HEK293 (cell line): ENCODE results near the gene PHTF1.

ENCODE experiments used
- CTCF ChIA-PET: fragments of 350-600 bp; formaldehyde crosslinking; extraction: SDS; loops from one replicate; lab custom pipeline; 2021; ENCODE audit warnings: antibody characterized with exemption; lab: Yijun Ruan, JAX
- POLR2A ChIA-PET: fragments of 300-600 bp; formaldehyde crosslinking; extraction: SDS; loops from one replicate; lab custom pipeline; 2020; ENCODE audit warnings: antibody characterized with exemption, inconsistent platforms; lab: Yijun Ruan, JAX
- H3K27ac ChIP-seq: fragments of 200-500 bp; sonication (Bioruptor generic); 2 replicates; pipeline ENCODE4 v1.5.1; 2014; ENCODE audit warnings: low read depth, low read length, control low read depth, inconsistent platforms; ENCODE audit errors: extremely low read depth
- H3K36me3 ChIP-seq, 2 experiments: fragments of 200-500 bp in 1 of 2; sonication (Bioruptor generic) in 1 of 2; 1 replicate in 1 of 2; 2 replicates in 1 of 2; pipeline ENCODE4 v1.5.1; 2014 to 2017; ENCODE audit warnings: inconsistent platforms in 2 of 2, low read length in 2 of 2; ENCODE audit not compliant: control insufficient read depth in 2 of 2, insufficient read depth in 1 of 2
- H3K4me1 ChIP-seq: fragments of 200-500 bp; sonication (Bioruptor generic); 2 replicates; pipeline ENCODE4 v1.5.1; 2014; ENCODE audit warnings: mild to moderate bottlenecking, low read length, inconsistent platforms; ENCODE audit not compliant: control insufficient read depth, insufficient read depth
- H3K4me3 ChIP-seq: 2 replicates; pipeline ENCODE4 v1.5.1; 2011; ENCODE audit warnings: low read depth, mild to moderate bottlenecking, control low read depth, low read length, moderate library complexity
- H3K9me3 ChIP-seq: fragments of 200-500 bp; sonication (Bioruptor generic); 2 replicates; pipeline ENCODE4 v1.5.1; 2014; ENCODE audit warnings: low read depth, low read length, inconsistent platforms; ENCODE audit not compliant: control insufficient read depth, insufficient read depth
- GLI4 ChIP-seq: fragments of 450-650 bp; formaldehyde crosslinking; IDR thresholded peaks from 2 replicates; pipeline ENCODE4 v1.5.1; 2016; ENCODE audit warnings: missing biosample characterization, missing genetic modification characterization
- HOXA7 ChIP-seq: sonication (generic); formaldehyde crosslinking; IDR thresholded peaks from 2 replicates; pipeline ENCODE4 v1.8.1; 2022; ENCODE audit warnings: missing genetic modification reagents, borderline replicate concordance
- MZF1 ChIP-seq: fragments of 450-650 bp; formaldehyde crosslinking; IDR thresholded peaks from 2 replicates; pipeline ENCODE4 v1.5.1; 2017; ENCODE audit warnings: missing biosample characterization, missing genetic modification characterization, borderline replicate concordance
- SP3 ChIP-seq: fragments of 450-650 bp; formaldehyde crosslinking; IDR thresholded peaks from 2 replicates; pipeline ENCODE4 v1.5.1; 2016; ENCODE audit warnings: missing biosample characterization, missing genetic modification characterization
- ZNF146 ChIP-seq: fragments of 450-650 bp; formaldehyde crosslinking; IDR thresholded peaks from 2 replicates; pipeline ENCODE4 v1.5.1; 2016; ENCODE audit warnings: missing biosample characterization, missing genetic modification characterization
- ZNF561 ChIP-seq: fragments of 450-650 bp; IDR thresholded peaks from 2 replicates; pipeline ENCODE4 v1.5.1; 2018; ENCODE audit warnings: missing biosample characterization, missing genetic modification characterization, borderline replicate concordance
- ZNF600 ChIP-seq: fragments of 450-650 bp; formaldehyde crosslinking; IDR thresholded peaks from 2 replicates; pipeline ENCODE4 v1.5.1; 2016; ENCODE audit warnings: missing biosample characterization, missing genetic modification characterization
- ZNF621 ChIP-seq: fragments of 450-650 bp; formaldehyde crosslinking; IDR thresholded peaks from 2 replicates; pipeline ENCODE4 v1.5.1; 2017; ENCODE audit warnings: missing biosample characterization, missing genetic modification characterization
- TF ChIP-seq, protein P1 (sequence below): fragments of 450-650 bp; formaldehyde crosslinking; IDR thresholded peaks from 2 replicates; pipeline ENCODE4 v1.5.1; 2017; ENCODE audit warnings: missing biosample characterization, missing genetic modification characterization
- TF ChIP-seq, protein P2 (sequence below): fragments of 450-650 bp; formaldehyde crosslinking; IDR thresholded peaks from 2 replicates; pipeline ENCODE4 v1.5.1; 2017; ENCODE audit warnings: missing biosample characterization, missing genetic modification characterization
- TF ChIP-seq, protein P3 (sequence below): fragments of 450-650 bp; formaldehyde crosslinking; IDR thresholded peaks from 2 replicates; pipeline ENCODE4 v1.5.1; 2016; ENCODE audit warnings: missing biosample characterization, missing genetic modification characterization
- TF ChIP-seq, protein P4 (sequence below): fragments of 450-650 bp; formaldehyde crosslinking; IDR thresholded peaks from 2 replicates; pipeline ENCODE4 v1.5.1; 2016; ENCODE audit warnings: missing biosample characterization, missing genetic modification characterization

The PHTF1 gene

DNA sequence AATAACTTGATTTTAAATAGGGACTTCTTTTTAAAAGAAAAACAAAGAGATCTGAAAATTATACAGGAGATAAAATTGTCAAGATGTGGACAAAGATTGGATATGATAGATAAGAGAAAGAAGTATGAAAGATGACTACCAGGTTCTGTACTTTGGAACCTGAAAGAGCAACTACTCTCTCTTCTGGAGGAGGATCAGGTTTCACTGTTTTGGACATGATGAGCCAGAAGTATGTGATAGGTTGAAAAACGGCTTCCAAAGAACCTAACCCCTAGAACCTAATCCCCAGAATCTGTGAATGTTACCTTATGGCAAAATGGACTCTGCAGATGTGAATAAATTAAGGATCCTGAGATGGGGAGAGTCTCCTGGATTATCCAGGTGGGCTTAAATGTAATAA is 26.8 kb upstream of the PHTF1 start (continued):
- 0 out of 2 replicates have a peak, but pooled peaks have one; percentile 12 for TF ChIP-seq SP3 (tag by site-specific recombination)
- no peak for TF ChIP-seq HOXA7 (CRISPR knock-in tag)
- TF ChIP-seq, protein P1, sequence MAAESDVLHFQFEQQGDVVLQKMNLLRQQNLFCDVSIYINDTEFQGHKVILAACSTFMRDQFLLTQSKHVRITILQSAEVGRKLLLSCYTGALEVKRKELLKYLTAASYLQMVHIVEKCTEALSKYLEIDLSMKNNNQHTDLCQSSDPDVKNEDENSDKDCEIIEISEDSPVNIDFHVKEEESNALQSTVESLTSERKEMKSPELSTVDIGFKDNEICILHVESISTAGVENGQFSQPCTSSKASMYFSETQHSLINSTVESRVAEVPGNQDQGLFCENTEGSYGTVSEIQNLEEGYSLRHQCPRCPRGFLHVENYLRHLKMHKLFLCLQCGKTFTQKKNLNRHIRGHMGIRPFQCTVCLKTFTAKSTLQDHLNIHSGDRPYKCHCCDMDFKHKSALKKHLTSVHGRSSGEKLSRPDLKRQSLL (tag by site-specific recombination), result no peak
- no peak for TF ChIP-seq GLI4
- peak; percentile 95 for TF ChIP-seq ZNF561 (tag by site-specific recombination)
- no peak for TF ChIP-seq ZNF146 (tag by site-specific recombination)
- TF ChIP-seq ZNF600 (tag by site-specific recombination), result 0 out of 2 replicates have a peak, but pooled peaks have one; percentile 28
- TF ChIP-seq MZF1 (tag by site-specific recombination), result peak; percentile 35; the same call in 1 of the 2 replicates

DNA sequence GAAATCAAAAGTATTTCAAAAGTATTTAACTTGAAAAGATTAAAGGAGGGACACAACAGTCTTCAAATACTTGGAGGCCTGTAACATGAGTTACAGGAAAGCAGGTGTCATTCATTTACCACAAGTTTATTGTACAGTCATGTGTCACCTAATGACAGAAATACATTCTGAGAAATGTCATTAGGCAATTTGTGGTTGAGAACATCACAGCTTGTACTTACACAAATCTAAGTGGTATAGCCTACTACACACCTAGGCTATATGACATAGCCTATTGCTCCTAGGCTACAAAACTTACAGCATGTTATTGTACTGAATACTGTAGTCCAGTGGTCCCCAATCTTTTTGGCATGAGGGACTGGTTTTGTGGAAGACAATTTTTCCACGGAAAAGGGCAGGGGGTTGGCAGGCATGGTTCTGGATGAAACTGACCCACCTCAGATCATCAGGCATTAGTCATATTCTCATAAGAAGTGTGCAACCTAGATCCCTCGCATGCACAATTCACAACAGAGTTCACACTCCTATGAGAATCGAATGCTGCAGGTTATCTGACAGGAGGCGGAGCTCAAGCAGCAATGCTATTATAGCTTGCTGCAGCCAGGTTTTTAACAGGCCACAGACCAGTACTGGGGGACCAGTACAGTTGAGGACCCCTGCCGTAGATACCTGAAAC is 25.0 kb upstream of the PHTF1 start:
- H3K27ac ChIP-seq, result no peak overlapping the region
- H3K36me3 ChIP-seq, result no peaks in the 10 kb centered on the region
- ChIA-PET POLR2A (interaction anchor here (1.1 to 1.4 kb wide), 2 partner anchors 26 to 28 kb away, joined by 3 to 4 read pairs; partner anchors contain the start of gene RSBN1), CTCF (interaction anchor here (0.6 kb wide), 2 partner anchors 218 to 307 kb away, joined by 4 to 8 read pairs; no protein-coding TSS in a partner anchor)
- H3K9me3 ChIP-seq, result no peaks in the 10 kb centered on the region
- peaks cover 2% of the 10 kb centered on the region for H3K4me1 ChIP-seq
- TF ChIP-seq, protein P2, sequence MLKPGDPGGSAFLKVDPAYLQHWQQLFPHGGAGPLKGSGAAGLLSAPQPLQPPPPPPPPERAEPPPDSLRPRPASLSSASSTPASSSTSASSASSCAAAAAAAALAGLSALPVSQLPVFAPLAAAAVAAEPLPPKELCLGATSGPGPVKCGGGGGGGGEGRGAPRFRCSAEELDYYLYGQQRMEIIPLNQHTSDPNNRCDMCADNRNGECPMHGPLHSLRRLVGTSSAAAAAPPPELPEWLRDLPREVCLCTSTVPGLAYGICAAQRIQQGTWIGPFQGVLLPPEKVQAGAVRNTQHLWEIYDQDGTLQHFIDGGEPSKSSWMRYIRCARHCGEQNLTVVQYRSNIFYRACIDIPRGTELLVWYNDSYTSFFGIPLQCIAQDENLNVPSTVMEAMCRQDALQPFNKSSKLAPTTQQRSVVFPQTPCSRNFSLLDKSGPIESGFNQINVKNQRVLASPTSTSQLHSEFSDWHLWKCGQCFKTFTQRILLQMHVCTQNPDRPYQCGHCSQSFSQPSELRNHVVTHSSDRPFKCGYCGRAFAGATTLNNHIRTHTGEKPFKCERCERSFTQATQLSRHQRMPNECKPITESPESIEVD (tag by site-specific recombination), result 0 out of 2 replicates have a peak, but pooled peaks have one; percentile 13
- TF ChIP-seq, protein P3, sequence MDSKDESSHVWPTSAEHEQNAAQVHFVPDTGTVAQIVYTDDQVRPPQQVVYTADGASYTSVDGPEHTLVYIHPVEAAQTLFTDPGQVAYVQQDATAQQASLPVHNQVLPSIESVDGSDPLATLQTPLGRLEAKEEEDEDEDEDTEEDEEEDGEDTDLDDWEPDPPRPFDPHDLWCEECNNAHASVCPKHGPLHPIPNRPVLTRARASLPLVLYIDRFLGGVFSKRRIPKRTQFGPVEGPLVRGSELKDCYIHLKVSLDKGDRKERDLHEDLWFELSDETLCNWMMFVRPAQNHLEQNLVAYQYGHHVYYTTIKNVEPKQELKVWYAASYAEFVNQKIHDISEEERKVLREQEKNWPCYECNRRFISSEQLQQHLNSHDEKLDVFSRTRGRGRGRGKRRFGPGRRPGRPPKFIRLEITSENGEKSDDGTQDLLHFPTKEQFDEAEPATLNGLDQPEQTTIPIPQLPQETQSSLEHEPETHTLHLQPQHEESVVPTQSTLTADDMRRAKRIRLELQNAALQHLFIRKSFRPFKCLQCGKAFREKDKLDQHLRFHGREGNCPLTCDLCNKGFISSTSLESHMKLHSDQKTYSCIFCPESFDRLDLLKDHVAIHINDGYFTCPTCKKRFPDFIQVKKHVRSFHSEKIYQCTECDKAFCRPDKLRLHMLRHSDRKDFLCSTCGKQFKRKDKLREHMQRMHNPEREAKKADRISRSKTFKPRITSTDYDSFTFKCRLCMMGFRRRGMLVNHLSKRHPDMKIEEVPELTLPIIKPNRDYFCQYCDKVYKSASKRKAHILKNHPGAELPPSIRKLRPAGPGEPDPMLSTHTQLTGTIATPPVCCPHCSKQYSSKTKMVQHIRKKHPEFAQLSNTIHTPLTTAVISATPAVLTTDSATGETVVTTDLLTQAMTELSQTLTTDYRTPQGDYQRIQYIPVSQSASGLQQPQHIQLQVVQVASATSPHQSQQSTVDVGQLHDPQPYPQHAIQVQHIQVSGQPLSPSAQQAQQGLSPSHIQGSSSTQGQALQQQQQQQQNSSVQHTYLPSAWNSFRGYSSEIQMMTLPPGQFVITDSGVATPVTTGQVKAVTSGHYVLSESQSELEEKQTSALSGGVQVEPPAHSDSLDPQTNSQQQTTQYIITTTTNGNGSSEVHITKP (tag by site-specific recombination), result peak; percentile 44
- no peak for TF ChIP-seq ZNF621 (tag by site-specific recombination)
- TF ChIP-seq, protein P4, sequence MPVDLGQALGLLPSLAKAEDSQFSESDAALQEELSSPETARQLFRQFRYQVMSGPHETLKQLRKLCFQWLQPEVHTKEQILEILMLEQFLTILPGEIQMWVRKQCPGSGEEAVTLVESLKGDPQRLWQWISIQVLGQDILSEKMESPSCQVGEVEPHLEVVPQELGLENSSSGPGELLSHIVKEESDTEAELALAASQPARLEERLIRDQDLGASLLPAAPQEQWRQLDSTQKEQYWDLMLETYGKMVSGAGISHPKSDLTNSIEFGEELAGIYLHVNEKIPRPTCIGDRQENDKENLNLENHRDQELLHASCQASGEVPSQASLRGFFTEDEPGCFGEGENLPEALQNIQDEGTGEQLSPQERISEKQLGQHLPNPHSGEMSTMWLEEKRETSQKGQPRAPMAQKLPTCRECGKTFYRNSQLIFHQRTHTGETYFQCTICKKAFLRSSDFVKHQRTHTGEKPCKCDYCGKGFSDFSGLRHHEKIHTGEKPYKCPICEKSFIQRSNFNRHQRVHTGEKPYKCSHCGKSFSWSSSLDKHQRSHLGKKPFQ (tag by site-specific recombination), result 0 out of 2 replicates have a peak, but pooled peaks have one; percentile 12
- no peak overlapping the region for H3K4me3 ChIP-seq
